Kidney tubule cell (primary cell): ENCODE data around the gene LAS1L.
"Not testable (repeated sequence)": the region's sequence is repeated elsewhere in the genome, so short reads cannot be mapped to it uniquely, and the experiment has no call there.

Source experiments
- DNase-seq: peaks from one replicate; pipeline ENCODE4 v3.0.0-alpha.2; 2018; ENCODE audit warnings: low spot score

The LAS1L gene

GRCh38 chrX:65534450-65535292, at the start of gene LAS1L:
LAS1L (minus strand) TSS chrX:65534787; CDS start chrX:65534715, 72 bp downstream.
- peak; percentile 94 for DNase-seq

GRCh38 chrX:65582450-65583082, 48.0 kb upstream of the LAS1L start:
- DNase-seq = no peak

- peak; percentile 76 for DNase-seq
These were observed 47.2 kb upstream of the LAS1L start for GRCh38 chrX:65581661-65582339.

- no peak for DNase-seq
These were observed 43.8 kb upstream of the LAS1L start for GRCh38 chrX:65578346-65578745.

- no peak for DNase-seq
These were observed 41.6 kb upstream of the LAS1L start for GRCh38 chrX:65576160-65576559.

- DNase-seq = no peak
These were observed 40.4 kb upstream of the LAS1L start for GRCh38 chrX:65575022-65575421.

- no peak for DNase-seq
These were observed 39.8 kb upstream of the LAS1L start for GRCh38 chrX:65574356-65574755.

- DNase-seq = no peak
These were observed 38.4 kb upstream of the LAS1L start for GRCh38 chrX:65572971-65573370.

- DNase-seq = not testable (repeated sequence)
These were observed 28.3 kb upstream of the LAS1L start for GRCh38 chrX:65562850-65563249.

- DNase-seq = no peak
These were observed 17.1 kb upstream of the LAS1L start for GRCh38 chrX:65551489-65552339.

GRCh38 chrX:65551086-65551485, 16.5 kb upstream of the LAS1L start:
- DNase-seq = no peak

- no peak for DNase-seq
These were observed 10.9 kb upstream of the LAS1L start for GRCh38 chrX:65545456-65545855.

- DNase-seq = peak; percentile 8
These were observed 2.6 kb upstream of the LAS1L start for GRCh38 chrX:65537229-65537628.

- DNase-seq = no peak
These were observed 1.7 kb upstream of the LAS1L start for GRCh38 chrX:65536291-65536690.

GRCh38 chrX:65532016-65532415, 2.6 kb downstream of the LAS1L start:
- peak; percentile 28 for DNase-seq

GRCh38 chrX:65528705-65529340, 5.8 kb downstream of the LAS1L start:
- peak; percentile 34 for DNase-seq

- DNase-seq = no peak
These were observed 6.3 kb downstream of the LAS1L start for GRCh38 chrX:65528293-65528692.

- DNase-seq = no peak
These were observed 10.4 kb downstream of the LAS1L start for GRCh38 chrX:65524139-65524538.

GRCh38 chrX:65522739-65523372, 11.7 kb downstream of the LAS1L start:
- peak; percentile 42 for DNase-seq

- DNase-seq = not testable (repeated sequence)
These were observed 15.1 kb downstream of the LAS1L start for GRCh38 chrX:65519530-65519929.

- not testable (repeated sequence) for DNase-seq
These were observed 15.6 kb downstream of the LAS1L start for GRCh38 chrX:65518980-65519379.
